Measurements from ENCODE around the gene AUTS2.

GRCh38 chr7:70400829-70401380 lies 802.6 kb downstream of the AUTS2 start:
- TF ChIP-seq CTCF (conservative IDR thresholded peaks at IDR 0.05; ENCODE audit: low read depth in 2 of 2) (no peak), EZH2phosphoT487 (IDR thresholded peaks at IDR 0.05; ENCODE audit: unreplicated experiment) (no peak), EZH2 (IDR thresholded peaks at IDR 0.05; ENCODE audit: low read depth, unreplicated experiment) (no peak), REST (IDR thresholded peaks at IDR 0.05; ENCODE audit: unreplicated experiment) (no peak), POLR2AphosphoS5 (IDR thresholded peaks at IDR 0.05; ENCODE audit: low read depth) (no peak)

Measured in GM23338 (cell line).